Activated T-cell treated with anti-CD3 and anti-CD28 coated beads, Interleukin-2, amount 50 U/mL, for 4 hours (primary cell): Measurements from ENCODE around the gene CARD9. TPM values are rescaled to one million over a fixed set of nuclear protein-coding genes. Genes with fewer than 3 reads are reported as not detected.
A peak's percentile ranks its signal among the peaks of the same experiment; 100 is the strongest.

Experiments
- ATAC-seq, 2 donors: fragments of 200-7000 bp; cut with Tn5 transposase; one replicate each; pipeline ENCODE4 v1.10.0; 2021
- DNase-seq: peaks from one replicate; pipeline ENCODE4 v3.0.0-alpha.2; 2020
- H3K27me3 Mint-ChIP-seq: one replicate; pipeline ENCODE4 v1.8.0; 2021; ENCODE audit warnings: low read depth, mixed read lengths
- H3K36me3 Mint-ChIP-seq: one replicate; pipeline ENCODE4 v1.8.0; 2022; ENCODE audit warnings: mixed read lengths; ENCODE audit not compliant: insufficient read depth
- H3K4me1 Mint-ChIP-seq: one replicate; pipeline ENCODE4 v1.8.0; 2021; ENCODE audit warnings: low read depth, mixed read lengths
- H3K4me3 Mint-ChIP-seq: one replicate; pipeline ENCODE4 v1.8.0; 2021; ENCODE audit warnings: mild to moderate bottlenecking, moderate library complexity, mixed read lengths
- H3K9me3 Mint-ChIP-seq: one replicate; pipeline ENCODE4 v1.8.0; 2021; ENCODE audit warnings: mixed read lengths
- total RNA-seq, 3 donors: library from RNA; stranded (reverse); gene quantifications; one replicate each; pipeline ENCODE4 v1.2.1, GENCODE V29; 2021

CARD9 gene
- total RNA-seq, 3 donors from 2014 or later, result 1.4 to 3.4 (median 2.4) TPM

DNA sequence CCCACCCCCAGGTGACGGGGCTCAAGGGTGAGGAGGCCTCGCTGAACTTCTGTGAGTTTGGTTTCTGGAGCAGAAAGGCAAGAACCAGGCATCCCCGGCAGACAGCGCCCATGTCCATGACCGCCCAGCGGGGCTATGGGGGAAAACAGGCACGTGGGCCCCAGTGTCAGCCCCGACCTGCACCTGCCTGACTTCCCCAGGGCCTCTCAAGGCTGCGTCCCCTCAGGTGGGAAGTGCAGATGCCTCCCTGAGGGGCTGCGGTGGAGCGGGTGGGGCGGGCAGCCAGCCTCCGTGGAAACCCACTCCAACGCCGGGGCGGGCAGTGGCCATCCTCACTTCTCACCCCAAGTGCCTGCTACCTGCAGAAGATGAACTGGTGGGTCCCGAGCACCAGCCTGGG is 6.9 kb upstream of the CARD9 start:
- Mint-ChIP-seq H3K4me3 (no peak overlapping the region), H3K9me3 (no peaks in the 10 kb centered on the region), H3K4me1 (peaks cover 10% of the 10 kb centered on the region), H3K36me3 (peaks cover 13% of the 10 kb centered on the region), H3K27me3 (no peaks in the 10 kb centered on the region)
- no peak for ATAC-seq
- DNase-seq, result no peak

DNA sequence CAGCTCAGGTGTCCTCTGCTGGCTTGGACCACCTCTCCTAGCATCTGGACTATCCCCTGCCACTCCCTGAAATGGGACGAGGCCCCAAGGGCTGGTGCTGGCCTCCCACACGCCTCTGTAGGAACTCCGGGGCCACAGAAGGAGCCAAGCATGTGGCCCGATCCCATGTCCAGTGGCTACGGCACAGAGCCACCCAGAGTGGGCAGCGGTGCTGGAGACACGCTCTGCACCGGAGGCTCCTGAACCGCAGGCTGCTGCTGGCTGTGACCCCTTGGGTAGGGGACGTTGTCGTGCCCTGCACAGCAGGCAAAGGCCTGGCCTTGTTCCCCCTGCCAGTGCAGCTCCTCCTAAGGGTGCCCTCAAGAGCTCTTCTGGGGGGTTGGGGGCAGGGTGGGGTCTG is 6.4 kb upstream of the CARD9 start:
- no peaks in the 10 kb centered on the region for H3K27me3 Mint-ChIP-seq
- H3K9me3 Mint-ChIP-seq, result no peaks in the 10 kb centered on the region
- H3K4me1 Mint-ChIP-seq, result peaks cover 5% of the 10 kb centered on the region
- peaks cover 11% of the 10 kb centered on the region for H3K36me3 Mint-ChIP-seq
- DNase-seq (no peak), ATAC-seq (no peak)
- H3K4me3 Mint-ChIP-seq, result no peak overlapping the region

DNA sequence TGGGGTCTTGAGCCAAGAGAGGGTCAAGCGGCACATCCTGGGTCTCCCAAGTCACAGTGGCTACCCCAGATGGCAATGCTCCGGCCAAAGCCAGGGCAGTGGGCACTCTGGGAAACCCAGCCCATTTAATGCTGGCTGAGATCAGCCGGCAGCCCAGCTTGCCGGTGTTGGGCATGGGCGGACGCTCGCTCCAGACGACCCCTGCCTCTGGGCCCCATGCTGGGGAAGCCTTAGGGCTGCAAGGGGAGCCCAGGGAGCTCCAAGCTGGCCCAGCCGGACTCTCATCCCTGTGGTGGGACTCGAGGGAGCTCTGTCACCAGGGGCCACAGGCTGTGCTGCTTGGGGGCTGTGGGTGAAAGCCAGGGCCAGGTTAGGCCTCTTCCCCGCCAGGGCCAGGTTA is 5.9 kb upstream of the CARD9 start:
- H3K4me3 Mint-ChIP-seq, result no peak overlapping the region
- H3K36me3 Mint-ChIP-seq, result peaks cover 8% of the 10 kb centered on the region
- no peak for DNase-seq
- H3K4me1 Mint-ChIP-seq, result no peaks in the 10 kb centered on the region
- no peaks in the 10 kb centered on the region for H3K9me3 Mint-ChIP-seq
- no peaks in the 10 kb centered on the region for H3K27me3 Mint-ChIP-seq
- ATAC-seq, result no peak

GRCh38 chr9:136379003-136379287 is 5.5 kb upstream of the CARD9 start:
- Mint-ChIP-seq H3K4me1 (no peaks in the 10 kb centered on the region), H3K27me3 (no peaks in the 10 kb centered on the region), H3K36me3 (peaks cover 7% of the 10 kb centered on the region), H3K4me3 (no peak overlapping the region), H3K9me3 (no peaks in the 10 kb centered on the region)
- DNase-seq, result no peak
- ATAC-seq, result no peak

DNA sequence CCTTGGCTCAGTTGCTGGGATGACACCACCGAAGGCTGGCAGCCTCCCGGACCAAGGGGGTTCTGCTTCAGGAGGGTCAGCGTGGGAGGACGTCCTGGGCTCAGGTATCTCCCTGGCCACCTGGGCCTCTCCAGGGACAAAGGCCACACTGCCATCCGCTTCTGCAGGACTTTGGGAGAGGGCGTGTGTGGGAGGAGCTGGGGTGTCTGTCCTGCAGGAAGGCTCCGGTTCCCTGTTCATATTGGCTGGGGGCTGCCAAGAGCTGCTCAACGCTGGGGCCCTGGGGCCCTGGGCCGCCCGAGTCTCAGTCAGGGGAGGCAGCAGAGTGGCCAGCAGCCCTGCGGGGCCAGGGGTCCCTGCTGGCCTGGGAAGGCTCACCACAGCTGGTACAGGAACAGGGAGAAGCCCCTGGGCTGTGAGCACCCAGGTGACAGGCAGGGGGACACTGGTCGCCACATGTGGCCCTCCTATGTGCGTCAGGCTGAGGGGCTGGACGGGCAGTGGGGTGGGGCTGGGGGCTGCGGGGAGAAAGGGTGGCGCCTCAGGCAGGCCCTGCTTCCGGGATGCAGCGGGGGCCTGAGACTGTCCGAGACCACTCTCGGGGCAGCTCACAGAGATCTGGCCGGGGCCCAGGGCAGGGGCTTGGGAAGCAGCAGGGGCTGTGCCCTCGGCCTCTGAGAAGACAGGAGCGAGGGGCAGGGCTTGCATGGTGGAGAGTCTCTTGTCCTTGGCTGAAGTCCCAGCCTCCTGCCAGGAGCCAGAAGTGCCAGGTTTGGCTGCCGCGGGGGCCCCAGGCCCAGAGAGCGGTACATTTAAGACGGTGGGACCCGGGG is 4.9 kb upstream of the CARD9 start:
- Mint-ChIP-seq H3K9me3 (no peaks in the 10 kb centered on the region), H3K27me3 (no peaks in the 10 kb centered on the region), H3K4me3 (no peak overlapping the region), H3K4me1 (no peaks in the 10 kb centered on the region), H3K36me3 (peaks cover 7% of the 10 kb centered on the region)
- ATAC-seq, result no peak
- no peak for DNase-seq

DNA sequence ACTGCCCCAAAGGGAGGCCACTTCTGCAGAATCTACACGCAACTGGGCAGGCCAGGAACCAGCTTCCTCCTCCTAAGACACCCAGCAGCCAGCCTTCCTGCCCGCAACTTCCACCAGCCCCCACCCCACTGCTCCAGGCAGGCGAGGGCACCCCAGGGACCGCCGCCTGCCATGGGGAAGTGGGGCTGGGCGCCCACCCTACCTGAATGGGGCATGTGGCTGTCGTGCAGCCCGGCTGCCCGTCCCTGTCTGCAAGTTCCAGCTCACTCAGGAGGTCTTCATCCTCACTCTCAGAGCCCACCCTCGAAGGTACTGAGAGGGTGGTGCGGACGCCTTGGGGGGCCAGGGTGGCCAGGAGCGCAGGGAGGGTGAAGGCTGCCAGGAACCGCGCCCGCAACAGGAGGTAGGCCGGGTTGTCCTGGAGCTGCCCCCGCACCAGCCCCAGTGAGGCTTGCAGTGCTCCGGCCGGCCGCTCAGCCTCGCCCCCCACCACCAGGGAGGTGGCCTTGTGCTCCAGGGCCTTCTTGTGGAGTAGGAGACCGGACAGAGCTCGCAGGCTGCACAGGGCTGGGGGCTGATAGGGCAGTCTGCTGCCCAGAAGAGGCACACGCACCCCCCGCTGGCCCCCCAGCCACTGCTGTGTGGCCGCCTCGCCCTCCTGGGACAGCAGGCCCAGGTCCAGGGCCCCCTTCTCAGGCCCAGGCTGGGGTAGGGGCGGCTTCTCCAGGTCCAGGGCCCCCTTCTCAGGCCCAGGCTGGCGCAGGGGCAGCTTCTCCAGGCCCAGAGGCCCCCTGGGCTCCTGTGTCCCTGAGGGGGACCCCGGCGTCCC is 4.1 kb upstream of the CARD9 start:
- DNase-seq (no peak), ATAC-seq (no peak)
- no peaks in the 10 kb centered on the region for H3K4me1 Mint-ChIP-seq
- peaks cover 2% of the 10 kb centered on the region for H3K27me3 Mint-ChIP-seq
- no peak overlapping the region for H3K4me3 Mint-ChIP-seq
- H3K36me3 Mint-ChIP-seq, result peaks cover 5% of the 10 kb centered on the region
- no peaks in the 10 kb centered on the region for H3K9me3 Mint-ChIP-seq

DNA sequence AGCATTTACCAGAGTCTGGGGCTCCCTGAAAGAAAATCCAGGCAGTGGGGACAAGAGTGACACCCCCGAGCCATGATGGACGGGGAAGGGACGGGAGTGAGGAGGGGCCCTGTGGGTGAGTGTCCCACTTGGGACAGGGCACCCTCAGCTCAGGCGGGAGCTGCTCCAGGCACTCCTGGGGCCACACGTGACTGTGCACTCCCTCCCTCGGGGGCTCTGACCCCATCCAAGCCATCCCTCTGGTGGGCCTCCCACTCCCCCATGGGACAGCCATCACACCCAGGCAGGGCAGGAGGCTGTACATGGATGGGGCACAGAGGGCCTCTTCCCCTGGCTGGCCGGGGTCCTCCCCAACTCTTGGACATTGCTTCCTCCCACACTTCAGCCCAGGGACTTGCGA is 3.0 kb upstream of the CARD9 start:
- Mint-ChIP-seq H3K27me3 (peaks cover 2% of the 10 kb centered on the region), H3K4me3 (no peak overlapping the region), H3K36me3 (peaks cover 4% of the 10 kb centered on the region), H3K4me1 (no peaks in the 10 kb centered on the region), H3K9me3 (no peaks in the 10 kb centered on the region)
- ATAC-seq (no peak), DNase-seq (no peak)

DNA sequence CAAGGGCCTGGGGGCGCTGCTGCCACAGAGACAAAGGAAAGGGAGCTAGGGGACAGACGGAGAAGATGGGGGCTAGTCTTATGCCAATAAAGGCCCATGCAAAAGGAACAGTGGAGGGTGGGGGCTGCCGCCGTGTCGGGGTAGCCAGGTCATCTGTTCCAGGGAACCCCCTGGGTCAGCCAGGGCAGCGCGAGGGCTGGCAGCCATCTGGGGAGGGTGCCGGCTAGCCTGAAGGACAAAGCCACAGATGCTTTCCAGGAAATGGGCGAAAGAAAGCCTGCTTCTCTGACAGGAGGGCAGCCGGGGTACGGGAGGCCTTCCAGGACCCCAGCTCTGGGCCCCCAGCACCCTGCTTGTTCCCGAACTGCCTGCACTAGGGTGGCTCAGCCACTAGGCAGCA is 1.6 kb upstream of the CARD9 start:
- ATAC-seq (no peak), DNase-seq (no peak)
- Mint-ChIP-seq H3K9me3 (no peaks in the 10 kb centered on the region), H3K4me1 (no peaks in the 10 kb centered on the region), H3K27me3 (peaks cover 2% of the 10 kb centered on the region), H3K36me3 (peaks cover 2% of the 10 kb centered on the region), H3K4me3 (no peak overlapping the region)

GRCh38 chr9:136374183-136374575 is 710 bp upstream of the CARD9 start:
- ATAC-seq (no peak), DNase-seq (no peak)
- H3K4me3 Mint-ChIP-seq, result no peak overlapping the region
- peaks cover 2% of the 10 kb centered on the region for H3K36me3 Mint-ChIP-seq
- H3K9me3 Mint-ChIP-seq, result no peaks in the 10 kb centered on the region
- H3K4me1 Mint-ChIP-seq, result no peaks in the 10 kb centered on the region
- peaks cover 2% of the 10 kb centered on the region for H3K27me3 Mint-ChIP-seq

GRCh38 chr9:136372561-136373299 is 739 bp downstream of the CARD9 start:
- no peaks in the 10 kb centered on the region for H3K4me1 Mint-ChIP-seq
- H3K9me3 Mint-ChIP-seq, result no peaks in the 10 kb centered on the region
- peaks cover 2% of the 10 kb centered on the region for H3K27me3 Mint-ChIP-seq
- no peak overlapping the region for H3K4me3 Mint-ChIP-seq
- ATAC-seq (peak in 1 of 2 donors; percentile 8), DNase-seq (no peak)
- peaks cover 2% of the 10 kb centered on the region for H3K36me3 Mint-ChIP-seq

GRCh38 chr9:136372006-136372405 is 1.5 kb downstream of the CARD9 start:
- no peak for DNase-seq
- H3K27me3 Mint-ChIP-seq, result peaks cover 2% of the 10 kb centered on the region
- H3K9me3 Mint-ChIP-seq, result no peaks in the 10 kb centered on the region
- H3K36me3 Mint-ChIP-seq, result peaks cover 2% of the 10 kb centered on the region
- ATAC-seq, result no peak
- no peaks in the 10 kb centered on the region for H3K4me1 Mint-ChIP-seq
- no peak overlapping the region for H3K4me3 Mint-ChIP-seq

GRCh38 chr9:136371533-136371880 is 2.0 kb downstream of the CARD9 start:
- DNase-seq, result no peak
- no peaks in the 10 kb centered on the region for H3K9me3 Mint-ChIP-seq
- ATAC-seq, result no peak
- H3K4me3 Mint-ChIP-seq, result no peak overlapping the region
- peaks cover 2% of the 10 kb centered on the region for H3K27me3 Mint-ChIP-seq
- H3K4me1 Mint-ChIP-seq, result no peaks in the 10 kb centered on the region
- H3K36me3 Mint-ChIP-seq, result peaks cover 2% of the 10 kb centered on the region

- Mint-ChIP-seq H3K4me3 (no peak overlapping the region), H3K36me3 (peaks cover 2% of the 10 kb centered on the region), H3K9me3 (no peaks in the 10 kb centered on the region), H3K27me3 (peaks cover 2% of the 10 kb centered on the region), H3K4me1 (no peaks in the 10 kb centered on the region)
- no peak for DNase-seq
- no peak for ATAC-seq
These were observed 2.6 kb downstream of the CARD9 start for GRCh38 chr9:136370687-136371532.

- ATAC-seq (no peak), DNase-seq (no peak)
- Mint-ChIP-seq H3K36me3 (peaks cover 2% of the 10 kb centered on the region), H3K4me1 (no peaks in the 10 kb centered on the region), H3K4me3 (no peak overlapping the region), H3K27me3 (peaks cover 2% of the 10 kb centered on the region), H3K9me3 (no peaks in the 10 kb centered on the region)
These were observed 3.4 kb downstream of the CARD9 start for GRCh38 chr9:136370037-136370436.
